ENCODE measurements around the gene TFF2. TPM values are rescaled to one million over a fixed set of nuclear protein-coding genes. Genes with fewer than 3 reads are reported as not detected.

The TFF2 gene
- total and polyA plus RNA-seq, 2 donors from 2014 or later = not detected

GRCh38 chr21:42314616-42315295 is 36.0 kb downstream of the TFF2 start:
- Histone ChIP-seq H3K36me3 (ENCODE audit: control insufficient read depth in 2 of 3, insufficient read depth in 3 of 3, low read length in 3 of 3) (no peaks in the 10 kb centered on the region), H3K4me1 (ENCODE audit: control insufficient read depth in 2 of 3, insufficient read depth in 2 of 3, low read depth in 1 of 3, low read length in 3 of 3) (no peaks in the 10 kb centered on the region), H3K27me3 (ENCODE audit: control insufficient read depth, insufficient read depth, low read length) (no peaks in the 10 kb centered on the region), H3K9ac (ENCODE audit: low read length in 3 of 3) (no peak overlapping the region), H3K9me3 (ENCODE audit: control insufficient read depth in 2 of 3, insufficient read depth in 1 of 3, low read length in 3 of 3) (no peaks in the 10 kb centered on the region), H3K27ac (ENCODE audit: low read depth in 2 of 2, low read length in 2 of 2) (no peak overlapping the region), H3K4me3 (ENCODE audit: low read length in 3 of 3) (no peak overlapping the region)
- FAIRE-seq (no peak), DNase-seq (no peak)
- intact Hi-C loops (cut with DNase I) = no loop called here
- no peak for TF ChIP-seq CTCF (IDR thresholded peaks at IDR 0.05; ENCODE audit: borderline replicate concordance, extremely low read depth, insufficient read depth)

GRCh38 chr21:42313501-42313969 is 37.3 kb downstream of the TFF2 start:
- intact Hi-C loops (cut with DNase I) = no loop called here
- H3K27ac ChIP-seq (ENCODE audit: low read depth in 2 of 2, low read length in 2 of 2) = no peak overlapping the region
- no peaks in the 10 kb centered on the region for H3K27me3 ChIP-seq (ENCODE audit: control insufficient read depth, insufficient read depth, low read length)
- no peaks in the 10 kb centered on the region for H3K9me3 ChIP-seq (ENCODE audit: control insufficient read depth in 2 of 3, insufficient read depth in 1 of 3, low read length in 3 of 3)
- FAIRE-seq (no peak), DNase-seq (peak in 1 of 5 donors; percentile 55)
- no peak for TF ChIP-seq CTCF (IDR thresholded peaks at IDR 0.05; ENCODE audit: borderline replicate concordance, extremely low read depth, insufficient read depth)
- H3K4me1 ChIP-seq (ENCODE audit: control insufficient read depth in 2 of 3, insufficient read depth in 2 of 3, low read depth in 1 of 3, low read length in 3 of 3) = peaks cover 0 to 3% (median 0%) of the 10 kb centered on the region in 3 donors
- no peak overlapping the region for H3K4me3 ChIP-seq (ENCODE audit: low read length in 3 of 3)
- H3K36me3 ChIP-seq (ENCODE audit: control insufficient read depth in 2 of 3, insufficient read depth in 3 of 3, low read length in 3 of 3) = no peaks in the 10 kb centered on the region
- H3K9ac ChIP-seq (ENCODE audit: low read length in 3 of 3) = no peak overlapping the region

- FAIRE-seq (no peak), DNase-seq (no peak)
- intact Hi-C loops (cut with DNase I) = no loop called here
These were observed 38.1 kb downstream of the TFF2 start for GRCh38 chr21:42312626-42313104.

More at GRCh38 chr21:42312626-42313104, 38.1 kb downstream of the TFF2 start:
- peaks cover 0 to 3% (median 0%) of the 10 kb centered on the region in 3 donors for H3K4me1 ChIP-seq (ENCODE audit: control insufficient read depth in 2 of 3, insufficient read depth in 2 of 3, low read depth in 1 of 3, low read length in 3 of 3)
- no peak overlapping the region for H3K9ac ChIP-seq (ENCODE audit: low read length in 3 of 3)
- H3K27ac ChIP-seq (ENCODE audit: low read depth in 2 of 2, low read length in 2 of 2) = no peak overlapping the region
- no peak overlapping the region for H3K4me3 ChIP-seq (ENCODE audit: low read length in 3 of 3)
- H3K36me3 ChIP-seq (ENCODE audit: control insufficient read depth in 2 of 3, insufficient read depth in 3 of 3, low read length in 3 of 3) = no peaks in the 10 kb centered on the region
- TF ChIP-seq CTCF (IDR thresholded peaks at IDR 0.05; ENCODE audit: borderline replicate concordance, extremely low read depth, insufficient read depth) = no peak
- no peaks in the 10 kb centered on the region for H3K9me3 ChIP-seq (ENCODE audit: control insufficient read depth in 2 of 3, insufficient read depth in 1 of 3, low read length in 3 of 3)
- no peaks in the 10 kb centered on the region for H3K27me3 ChIP-seq (ENCODE audit: control insufficient read depth, insufficient read depth, low read length)

All from kidney (tissue), 14 donors.